ENCODE results near the gene IL1F10.

DNA sequence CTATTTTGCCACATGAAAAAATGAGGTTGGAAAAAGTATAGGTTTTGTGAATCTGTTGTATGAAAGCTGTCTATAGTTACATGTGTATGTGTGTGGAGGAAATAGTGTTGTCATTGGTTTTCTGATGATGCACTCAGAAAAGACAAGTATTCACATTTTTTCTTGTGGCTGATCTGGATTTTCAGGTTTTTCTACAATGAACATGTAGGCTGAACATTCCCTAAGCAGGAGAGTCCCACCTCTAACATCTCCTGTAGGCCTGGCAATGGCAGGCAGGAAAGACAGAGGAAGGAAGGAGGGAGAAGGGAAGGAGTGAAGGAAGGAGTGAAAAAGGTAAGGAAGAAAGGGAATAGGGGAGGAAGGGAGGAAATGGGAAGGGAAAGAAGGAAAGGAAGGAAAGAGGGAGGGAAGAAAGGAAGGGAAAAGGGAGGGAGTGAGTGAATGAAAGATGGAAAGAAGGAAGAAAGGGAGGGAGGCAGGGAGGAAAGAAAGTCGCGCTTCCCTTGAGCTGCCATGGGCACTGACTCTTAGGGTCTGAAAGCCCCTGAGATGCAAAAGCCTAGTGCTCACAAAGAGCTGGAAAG, 9.3 kb upstream of the IL1F10 start:
- no peak for TF ChIP-seq POLR2A (IDR thresholded peaks at IDR 0.05)
- TF ChIP-seq, protein P1, sequence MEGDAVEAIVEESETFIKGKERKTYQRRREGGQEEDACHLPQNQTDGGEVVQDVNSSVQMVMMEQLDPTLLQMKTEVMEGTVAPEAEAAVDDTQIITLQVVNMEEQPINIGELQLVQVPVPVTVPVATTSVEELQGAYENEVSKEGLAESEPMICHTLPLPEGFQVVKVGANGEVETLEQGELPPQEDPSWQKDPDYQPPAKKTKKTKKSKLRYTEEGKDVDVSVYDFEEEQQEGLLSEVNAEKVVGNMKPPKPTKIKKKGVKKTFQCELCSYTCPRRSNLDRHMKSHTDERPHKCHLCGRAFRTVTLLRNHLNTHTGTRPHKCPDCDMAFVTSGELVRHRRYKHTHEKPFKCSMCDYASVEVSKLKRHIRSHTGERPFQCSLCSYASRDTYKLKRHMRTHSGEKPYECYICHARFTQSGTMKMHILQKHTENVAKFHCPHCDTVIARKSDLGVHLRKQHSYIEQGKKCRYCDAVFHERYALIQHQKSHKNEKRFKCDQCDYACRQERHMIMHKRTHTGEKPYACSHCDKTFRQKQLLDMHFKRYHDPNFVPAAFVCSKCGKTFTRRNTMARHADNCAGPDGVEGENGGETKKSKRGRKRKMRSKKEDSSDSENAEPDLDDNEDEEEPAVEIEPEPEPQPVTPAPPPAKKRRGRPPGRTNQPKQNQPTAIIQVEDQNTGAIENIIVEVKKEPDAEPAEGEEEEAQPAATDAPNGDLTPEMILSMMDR (IDR thresholded peaks at IDR 0.05): no peak
